Gastrocnemius medialis (tissue), 4 donors: ENCODE data around the gene FDPS. TPM values are rescaled to one million over a fixed set of nuclear protein-coding genes. Genes with fewer than 3 reads are reported as not detected.
"Not testable (repeated sequence)": the region's sequence is repeated elsewhere in the genome, so short reads cannot be mapped to it uniquely, and the experiment has no call there.

ENCODE experiments used
- ATAC-seq, 2 donors: fragments of 150-250 bp; one replicate each; pipeline ENCODE4 v1.9.1; 2016
- DNase-seq, 2 donors: peaks; one replicate each; pipeline ENCODE4 v3.0.0-alpha.2; 2019
- H3K27ac ChIP-seq, 4 donors: fragments of 200-600 bp; sonication (generic); 1 replicate in 1 of 4; 2 replicates in 3 of 4; pipeline ENCODE4 v1.5.1; 2016 to 2018; ENCODE audit warnings: mild to moderate bottlenecking in 2 of 4, moderate library complexity in 1 of 4
- H3K27me3 ChIP-seq, 3 donors: fragments of 200-600 bp; sonication (generic) in 2 of 3; 1 replicate in 1 of 3; 2 replicates in 2 of 3; pipeline versions ENCODE4 v1.5.1 to v1.6.0; 2016 to 2019; ENCODE audit warnings: mild to moderate bottlenecking in 1 of 3, moderate library complexity in 1 of 3
- H3K36me3 ChIP-seq, 2 donors: fragments of 200-600 bp; sonication (generic) in 1 of 2; one replicate each; pipeline ENCODE4 v1.5.1; 2017 to 2018
- H3K4me1 ChIP-seq, 2 donors: fragments of 200-600 bp; sonication (generic) in 1 of 2; one replicate each; pipeline ENCODE4 v1.5.1; 2016 to 2017; ENCODE audit warnings: mild to moderate bottlenecking in 2 of 2
- H3K4me3 ChIP-seq, 4 donors: fragments of 200-600 bp; sonication (generic) in 3 of 4; 1 replicate in 1 of 4; 2 replicates in 3 of 4; pipeline ENCODE4 v1.5.1; 2016 to 2019; ENCODE audit warnings: mild to moderate bottlenecking in 2 of 4
- H3K9me3 ChIP-seq, 3 donors: fragments of 200-600 bp; sonication (generic) in 2 of 3; 1 replicate in 1 of 3; 2 replicates in 2 of 3; pipeline ENCODE4 v1.5.1; 2016 to 2019
- POLR2A ChIP-seq, 2 donors: fragments of 450-650 bp; IDR thresholded peaks; one replicate each; pipeline ENCODE4 v1.6.1; 2017; ENCODE audit warnings: antibody characterized with exemption in 2 of 2, mild to moderate bottlenecking in 2 of 2, moderate library complexity in 2 of 2
- in situ Hi-C, 4 donors: fragments of 200-750 bp; cut with MboI; loops; one replicate each; pipeline versions ENCODE4 v1.15.0 to v1.8.0; 2017; ENCODE audit warnings: low sequenced_read_pairs in 4 of 4
- intact Hi-C: fragments of 100-400 bp; cut with DNase I; formaldehyde crosslinking; loops from one replicate; pipeline ENCODE4 v1.15.1; 2023; ENCODE audit warnings: low total_unique reads
- total RNA-seq, 4 donors: library from RNA; depleted of rRNA; stranded (reverse); fragments of >200 nt; gene quantifications; one replicate each; pipeline versions ENCODE4 v1.1.0 to v1.2.3, GENCODE V29; 2016
- TF ChIP-seq, protein P1 (sequence below), 5 experiments: fragments of 450-650 bp in 3 of 5; fragments of 200-600 bp in 2 of 5; sonication (generic) in 2 of 5; IDR thresholded peaks in 4 of 5; conservative IDR thresholded peaks in 1 of 5; 1 replicate in 4 of 5; 2 replicates in 1 of 5; pipeline ENCODE4 v1.5.1; 2016 to 2019; ENCODE audit warnings: antibody characterized with exemption in 5 of 5, mild to moderate bottlenecking in 3 of 5, moderate library complexity in 3 of 5

FDPS gene
- total RNA-seq, 4 donors from 2014 or later: 47.6 to 65.4 (median 49.1) TPM

DNA sequence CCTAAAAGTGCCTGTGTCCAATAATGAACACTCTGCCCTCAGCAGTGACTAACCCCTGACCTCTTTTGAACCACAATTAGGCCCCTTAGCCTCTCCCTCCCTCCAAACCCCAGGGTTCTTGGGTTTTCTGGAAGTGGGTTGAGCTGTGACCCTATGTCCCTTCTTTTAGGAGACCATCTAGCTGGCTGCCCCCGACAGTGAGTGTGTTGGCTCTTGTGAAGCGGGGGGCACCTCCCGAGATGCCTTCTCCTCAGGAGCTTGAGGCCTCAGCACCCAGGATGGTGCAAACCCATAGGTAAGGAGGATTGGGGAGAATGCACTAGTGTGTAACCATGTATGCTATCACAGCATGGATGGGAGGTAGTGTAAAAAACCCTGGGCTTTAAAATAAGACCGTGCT, 19.3 kb downstream of the FDPS start:
- ATAC-seq: no peak
- DNase-seq: no peak
- Histone ChIP-seq H3K27me3 (no peaks in the 10 kb centered on the region), H3K27ac (no peak overlapping the region), H3K36me3 (peaks cover 0 to 24% of the 10 kb centered on the region in 2 donors), H3K4me1 (peaks cover 0 to 13% of the 10 kb centered on the region in 2 donors), H3K9me3 (no peaks in the 10 kb centered on the region), H3K4me3 (no peak overlapping the region)
- TF ChIP-seq, protein P1, sequence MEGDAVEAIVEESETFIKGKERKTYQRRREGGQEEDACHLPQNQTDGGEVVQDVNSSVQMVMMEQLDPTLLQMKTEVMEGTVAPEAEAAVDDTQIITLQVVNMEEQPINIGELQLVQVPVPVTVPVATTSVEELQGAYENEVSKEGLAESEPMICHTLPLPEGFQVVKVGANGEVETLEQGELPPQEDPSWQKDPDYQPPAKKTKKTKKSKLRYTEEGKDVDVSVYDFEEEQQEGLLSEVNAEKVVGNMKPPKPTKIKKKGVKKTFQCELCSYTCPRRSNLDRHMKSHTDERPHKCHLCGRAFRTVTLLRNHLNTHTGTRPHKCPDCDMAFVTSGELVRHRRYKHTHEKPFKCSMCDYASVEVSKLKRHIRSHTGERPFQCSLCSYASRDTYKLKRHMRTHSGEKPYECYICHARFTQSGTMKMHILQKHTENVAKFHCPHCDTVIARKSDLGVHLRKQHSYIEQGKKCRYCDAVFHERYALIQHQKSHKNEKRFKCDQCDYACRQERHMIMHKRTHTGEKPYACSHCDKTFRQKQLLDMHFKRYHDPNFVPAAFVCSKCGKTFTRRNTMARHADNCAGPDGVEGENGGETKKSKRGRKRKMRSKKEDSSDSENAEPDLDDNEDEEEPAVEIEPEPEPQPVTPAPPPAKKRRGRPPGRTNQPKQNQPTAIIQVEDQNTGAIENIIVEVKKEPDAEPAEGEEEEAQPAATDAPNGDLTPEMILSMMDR (IDR thresholded peaks at IDR 0.05 in 4 of 5, conservative IDR thresholded peaks at IDR 0.05 in 1 of 5): no peak
- no peak for TF ChIP-seq POLR2A (IDR thresholded peaks at IDR 0.05)
- intact Hi-C loops (no loop called here), in situ Hi-C loops (no loop called here)

GRCh38 chr1:155328856-155329255, 20.2 kb downstream of the FDPS start:
- intact Hi-C loops, in situ Hi-C loops: not testable (repeated sequence)

DNA sequence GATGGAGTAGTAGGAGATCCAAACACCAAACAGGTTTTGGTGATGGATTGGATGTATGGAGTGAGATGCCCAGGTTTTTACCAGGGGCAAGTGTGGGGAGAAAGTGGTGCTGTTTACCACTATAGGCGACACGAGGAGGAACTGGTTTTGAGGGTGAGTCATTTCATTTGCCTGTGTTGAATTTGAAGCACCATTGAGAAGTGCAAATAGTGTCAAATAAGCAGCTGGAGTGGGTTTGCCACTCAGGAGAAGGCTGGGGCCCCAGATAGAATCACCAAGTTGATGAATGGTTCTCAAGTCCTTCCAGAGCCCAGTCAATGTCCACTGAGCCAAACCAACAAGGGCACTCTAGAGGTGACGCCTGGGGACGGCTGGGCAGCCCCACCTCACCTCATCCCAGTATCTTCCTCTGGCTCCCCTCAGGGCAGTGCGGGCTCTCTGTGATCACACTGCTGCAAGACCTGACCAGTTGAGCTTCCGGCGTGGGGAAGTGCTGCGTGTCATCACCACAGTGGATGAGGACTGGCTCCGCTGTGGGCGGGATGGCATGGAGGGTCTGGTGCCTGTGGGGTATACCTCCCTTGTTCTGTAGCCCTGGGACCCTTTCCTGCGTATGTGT, 21.4 kb downstream of the FDPS start:
- Histone ChIP-seq H3K4me1 (peaks cover 0 to 5% of the 10 kb centered on the region in 2 donors), H3K9me3 (no peaks in the 10 kb centered on the region), H3K36me3 (peaks cover 0 to 31% of the 10 kb centered on the region in 2 donors), H3K27me3 (no peaks in the 10 kb centered on the region), H3K27ac (no peak overlapping the region), H3K4me3 (no peak overlapping the region)
- intact Hi-C loops: no loop called here
- ATAC-seq (no peak), DNase-seq (no peak)
- in situ Hi-C loops: no loop called here
- TF ChIP-seq, protein P1 (IDR thresholded peaks at IDR 0.05 in 4 of 5, conservative IDR thresholded peaks at IDR 0.05 in 1 of 5): no peak
- no peak for TF ChIP-seq POLR2A (IDR thresholded peaks at IDR 0.05)

More at GRCh38 chr1:155328856-155329255, 20.2 kb downstream of the FDPS start:
- not testable (repeated sequence) for H3K4me3 ChIP-seq, ATAC-seq, H3K27ac ChIP-seq, H3K27me3 ChIP-seq, H3K9me3 ChIP-seq, DNase-seq
- H3K4me1 ChIP-seq: peaks cover 0 to 12% of the 10 kb centered on the region in 2 donors
- H3K36me3 ChIP-seq: peaks cover 0 to 24% of the 10 kb centered on the region in 2 donors

- intact Hi-C loops: no loop called here
Observed at GRCh38 chr1:155334962-155335361, 26.3 kb downstream of the FDPS start.

DNA sequence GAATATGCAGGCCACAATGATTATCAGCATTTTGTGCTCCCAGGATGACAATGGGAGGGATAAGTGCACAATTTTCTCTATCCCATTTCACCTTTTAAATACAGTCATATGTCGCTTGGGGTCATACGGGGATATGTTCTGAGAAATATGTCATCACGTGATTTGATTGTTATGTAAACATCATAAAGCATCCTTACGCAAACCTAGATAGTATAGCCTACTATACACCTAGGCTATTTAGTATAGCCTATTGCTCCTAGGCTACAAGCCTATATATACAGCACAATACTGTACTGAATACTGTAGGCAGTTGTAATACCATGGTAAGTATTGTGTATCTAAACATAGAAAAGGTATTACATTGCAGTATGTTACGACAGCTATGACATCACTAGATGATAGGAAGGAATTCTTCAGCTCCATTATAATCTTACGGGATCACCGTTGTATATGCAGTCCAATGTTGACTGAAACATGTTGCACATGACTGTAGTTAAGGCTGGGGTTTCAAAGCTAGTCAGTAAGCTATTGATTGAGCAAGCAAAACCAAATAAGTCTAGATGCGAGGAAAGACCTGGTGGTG, 30.9 kb downstream of the FDPS start:
- H3K27ac ChIP-seq: no peak overlapping the region
- H3K9me3 ChIP-seq: no peaks in the 10 kb centered on the region
- H3K4me1 ChIP-seq: no peaks in the 10 kb centered on the region
- intact Hi-C loops: no loop called here
- no peak for TF ChIP-seq POLR2A (IDR thresholded peaks at IDR 0.05)
- TF ChIP-seq, protein P1 (IDR thresholded peaks at IDR 0.05 in 4 of 5, conservative IDR thresholded peaks at IDR 0.05 in 1 of 5): no peak
- in situ Hi-C loops: no loop called here
- no peaks in the 10 kb centered on the region for H3K27me3 ChIP-seq
- DNase-seq (no peak), ATAC-seq (no peak)
- H3K4me3 ChIP-seq: no peak overlapping the region
- H3K36me3 ChIP-seq: peaks cover 5 to 97% of the 10 kb centered on the region in 2 donors

More at GRCh38 chr1:155334962-155335361, 26.3 kb downstream of the FDPS start:
- H3K27me3 ChIP-seq: no peaks in the 10 kb centered on the region
- no peak overlapping the region for H3K27ac ChIP-seq
- no peak for ATAC-seq
- no peak overlapping the region for H3K4me3 ChIP-seq
- no peak for DNase-seq
- no peaks in the 10 kb centered on the region for H3K9me3 ChIP-seq
- H3K4me1 ChIP-seq: no peaks in the 10 kb centered on the region
- H3K36me3 ChIP-seq: peaks cover 0 to 70% of the 10 kb centered on the region in 2 donors
- in situ Hi-C loops: no loop called here
- no peak for TF ChIP-seq POLR2A (IDR thresholded peaks at IDR 0.05)
- TF ChIP-seq, protein P1 (IDR thresholded peaks at IDR 0.05 in 4 of 5, conservative IDR thresholded peaks at IDR 0.05 in 1 of 5): no peak
